Stimulated activated naive CD4-positive, alpha-beta T cell (primary cell): ENCODE measurements around the gene CTNNA2.

Experiments used
- DNase-seq, 6 experiments: peaks; one replicate each; lab custom pipeline; 2025; lab: John Stamatoyannopoulos, UW

The CTNNA2 gene

DNA sequence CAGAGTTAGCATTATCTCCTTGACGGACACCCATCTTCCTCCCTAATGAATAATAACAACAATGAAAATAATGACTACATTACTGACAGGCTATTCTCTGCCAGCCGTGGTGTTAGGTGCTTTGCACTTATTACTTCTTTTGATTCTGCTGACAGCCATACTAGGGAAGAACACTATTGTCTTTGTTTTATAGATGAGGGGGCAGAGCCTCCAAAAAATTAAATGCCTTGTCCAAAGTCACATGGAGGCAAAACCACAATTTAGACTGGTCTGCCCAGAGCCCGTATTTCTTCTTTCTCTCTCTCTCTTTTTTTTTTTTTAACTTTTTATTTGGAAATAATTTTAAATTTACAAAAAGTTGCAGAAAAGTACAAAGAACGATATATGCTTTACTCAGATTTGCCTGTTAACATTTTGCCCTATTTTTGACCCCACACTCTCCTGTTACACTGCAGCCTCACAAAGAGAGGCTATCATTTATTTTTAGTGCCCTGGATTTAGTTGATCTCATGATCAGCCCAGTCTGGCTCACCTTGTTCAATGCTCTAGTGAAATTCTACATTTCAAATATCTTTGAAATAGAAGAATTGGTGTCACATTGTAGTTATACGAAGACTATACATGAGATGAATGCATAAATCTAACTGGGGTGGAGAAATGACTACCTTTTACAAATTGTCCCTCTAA is 422.3 kb downstream of the CTNNA2 start:
- no peak for DNase-seq

DNA sequence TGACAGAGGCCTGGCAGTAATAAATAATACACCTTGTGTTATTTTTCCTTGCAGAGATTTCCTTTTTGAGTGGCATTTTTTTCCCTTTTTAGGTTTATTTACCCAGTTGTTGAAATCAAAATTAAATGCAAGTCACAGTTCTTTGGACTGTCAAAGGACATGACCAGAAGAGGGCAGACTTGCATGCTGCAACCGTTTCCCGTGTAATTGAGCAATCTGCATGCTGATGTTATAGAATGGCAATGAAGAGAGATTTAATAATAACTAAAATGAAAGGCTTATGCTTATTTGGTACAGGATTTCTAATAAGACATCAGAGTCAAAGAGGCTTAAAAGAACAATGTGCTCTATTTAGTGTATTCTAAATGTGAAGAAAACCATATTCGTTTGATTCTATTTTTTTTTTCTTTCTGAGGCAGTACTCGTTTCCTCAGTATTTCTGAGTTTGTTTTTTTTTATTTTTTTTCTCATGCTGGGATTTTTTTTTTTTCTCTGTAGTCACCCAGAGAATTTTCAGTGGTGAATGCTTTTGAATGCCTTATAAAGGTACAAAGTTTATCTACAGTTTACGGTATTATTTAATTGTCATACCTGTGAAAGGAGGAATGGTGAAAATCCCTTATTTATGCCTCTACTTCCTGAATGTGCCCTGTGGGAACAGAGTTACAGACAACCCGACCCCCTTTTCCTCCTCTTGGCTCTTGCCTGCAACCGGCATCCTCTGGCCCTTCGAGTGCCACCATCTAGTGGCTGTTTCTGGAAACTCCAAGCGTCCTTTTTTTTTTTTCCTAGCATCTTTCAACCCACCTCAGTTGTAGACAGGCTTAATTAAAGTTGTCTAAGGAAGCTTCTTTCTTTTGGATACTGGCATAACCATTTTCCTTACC is 423.2 kb downstream of the CTNNA2 start:
- DNase-seq, result no peak

DNA sequence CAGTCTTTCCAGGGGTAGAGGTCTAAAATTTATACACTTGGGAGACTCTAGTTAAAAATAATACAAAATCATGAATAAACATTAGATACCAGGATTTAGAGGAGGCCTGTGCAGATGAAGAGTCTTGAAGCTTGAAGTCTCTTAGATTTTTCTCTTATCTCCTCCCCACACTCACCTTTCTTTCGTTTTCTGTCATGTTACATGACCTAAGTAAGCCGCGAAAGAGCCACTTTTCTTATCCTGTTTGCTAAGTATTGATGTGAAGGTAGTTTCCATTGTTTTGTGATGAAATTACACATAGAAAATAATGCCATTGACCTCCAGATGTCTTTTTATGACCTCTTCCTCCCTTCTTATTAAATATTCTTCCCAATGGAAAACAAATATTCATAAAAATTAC is 423.9 kb downstream of the CTNNA2 start:
- no peak for DNase-seq

DNA sequence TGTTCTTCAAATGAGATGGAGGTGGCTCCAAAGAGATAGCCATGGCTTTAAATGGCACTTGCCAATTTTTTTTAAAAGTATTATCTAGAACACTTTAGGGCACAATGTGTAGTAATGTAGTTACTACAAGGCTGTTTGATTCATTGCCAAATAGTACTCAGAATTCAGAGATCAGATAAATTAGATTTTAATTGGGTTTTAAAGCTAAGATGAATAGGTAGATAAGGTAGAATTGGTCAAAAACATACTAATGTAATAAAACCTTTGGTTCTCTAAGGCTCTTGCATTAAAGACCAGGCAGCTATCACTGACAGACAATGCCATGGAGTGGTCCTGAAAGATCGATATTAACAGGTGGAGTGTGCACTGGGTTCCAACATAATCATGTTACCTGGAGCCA is 425.8 kb downstream of the CTNNA2 start:
- DNase-seq, result no peak

DNA sequence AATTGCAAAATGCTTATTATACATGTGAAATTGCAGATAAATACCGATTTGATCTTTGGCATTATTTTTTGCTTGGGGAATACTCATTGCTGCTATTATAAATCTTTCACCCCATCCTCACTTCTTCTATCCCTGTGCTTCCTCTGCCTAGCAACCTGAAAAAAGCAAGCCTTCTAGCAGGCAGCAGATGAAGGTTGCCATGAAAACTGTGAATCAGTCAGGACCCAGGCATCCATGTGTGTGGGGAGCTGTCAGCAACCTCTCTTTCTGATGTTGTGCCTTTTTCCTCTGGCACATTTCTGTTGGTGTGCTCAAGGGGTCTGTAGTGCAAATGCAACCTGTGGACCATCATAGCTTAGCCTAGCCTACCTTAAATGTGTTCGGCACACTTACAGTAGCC is 427.5 kb downstream of the CTNNA2 start:
- no peak for DNase-seq

DNA sequence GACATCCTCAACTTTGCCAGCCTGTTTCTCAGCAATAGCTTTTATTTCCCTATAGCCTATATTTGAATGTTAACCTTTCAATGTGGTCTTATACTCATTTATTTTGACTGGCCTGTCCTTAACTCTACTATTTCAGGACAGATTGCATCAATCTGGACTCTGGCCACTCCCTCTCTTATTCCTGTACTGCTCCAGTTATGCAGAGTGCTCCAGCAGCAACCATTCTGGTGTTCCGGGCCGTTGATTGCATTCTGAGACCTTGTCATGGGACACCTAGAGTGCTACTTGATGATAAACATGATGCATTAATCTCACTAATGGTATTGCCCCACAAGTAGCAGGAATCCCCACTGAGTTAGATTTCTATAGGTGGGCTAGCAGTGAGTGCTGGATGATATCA is 428.3 kb downstream of the CTNNA2 start:
- DNase-seq, result no peak

DNA sequence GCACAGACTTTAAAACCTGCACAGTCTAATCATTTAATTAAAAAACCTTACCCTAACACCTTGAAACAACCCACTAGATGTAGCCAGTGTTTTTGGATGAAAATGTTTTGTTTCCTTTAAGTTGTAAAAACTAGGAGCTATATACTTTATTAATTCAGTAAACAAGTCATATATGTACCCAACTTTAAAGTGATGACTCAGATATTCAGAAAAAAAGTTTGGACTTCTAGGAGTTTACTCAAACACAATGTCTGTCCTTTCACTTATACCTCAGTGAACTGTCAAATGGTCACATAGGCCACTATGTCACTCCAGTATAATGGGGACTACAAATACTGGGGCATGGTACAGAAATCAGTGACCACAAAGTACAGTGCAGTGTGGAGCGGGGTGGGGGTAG is 431.4 kb downstream of the CTNNA2 start:
- DNase-seq, result no peak

DNA sequence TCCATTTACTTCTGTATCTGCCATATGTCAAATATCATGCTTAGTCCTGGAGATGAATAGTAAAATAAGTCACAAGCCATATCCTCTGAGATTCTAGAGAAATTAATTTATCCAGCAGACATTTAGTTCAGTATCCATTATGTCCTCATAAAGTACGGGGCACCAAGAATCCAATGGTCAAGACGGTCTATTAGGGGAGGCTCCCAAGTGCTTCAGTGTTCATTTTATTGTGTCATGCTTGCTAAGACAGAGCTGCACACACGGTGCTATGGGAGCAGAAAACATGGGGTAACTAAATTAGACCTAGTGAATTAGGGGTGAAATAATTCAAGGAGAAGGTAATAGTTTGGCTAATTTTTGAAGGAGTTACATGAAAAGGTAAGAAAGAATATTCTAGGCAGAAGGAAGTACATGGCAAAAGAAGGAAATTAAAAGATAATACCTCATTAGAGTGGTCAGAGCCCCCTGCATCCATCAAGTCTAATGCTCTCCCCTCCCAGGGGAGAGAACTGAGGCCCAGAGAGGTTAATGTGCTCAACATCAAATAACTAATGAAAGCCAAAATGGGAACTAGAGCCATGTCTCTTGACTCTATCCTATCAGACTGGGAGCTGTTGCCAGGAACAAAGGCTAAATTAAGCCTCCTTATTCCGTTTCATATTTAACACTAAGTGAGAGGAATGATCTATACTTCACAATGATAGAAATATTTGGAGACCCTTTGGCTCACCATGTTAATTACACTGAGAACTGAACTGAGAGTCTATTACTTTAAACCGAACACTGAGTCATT is 433.0 kb downstream of the CTNNA2 start:
- no peak for DNase-seq

DNA sequence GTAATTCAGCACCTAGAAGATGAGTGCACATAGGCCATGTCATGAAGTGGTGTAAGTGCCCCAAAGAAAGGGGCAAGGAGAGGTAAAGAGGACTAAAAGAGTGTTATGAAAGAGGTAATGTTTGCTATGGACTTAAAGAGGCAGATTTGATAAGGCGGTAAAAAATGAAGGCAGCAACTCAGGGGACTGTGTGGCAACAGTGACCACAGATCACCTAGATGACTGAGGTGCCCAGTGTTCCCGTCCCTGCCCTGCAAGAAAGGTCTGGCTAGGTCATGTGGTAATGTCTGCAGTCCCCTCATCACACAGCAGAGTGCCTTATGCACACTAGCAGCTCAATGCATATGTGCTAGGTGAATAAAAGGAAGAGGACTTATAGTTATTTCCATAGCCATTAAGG is 434.9 kb downstream of the CTNNA2 start:
- no peak for DNase-seq

DNA sequence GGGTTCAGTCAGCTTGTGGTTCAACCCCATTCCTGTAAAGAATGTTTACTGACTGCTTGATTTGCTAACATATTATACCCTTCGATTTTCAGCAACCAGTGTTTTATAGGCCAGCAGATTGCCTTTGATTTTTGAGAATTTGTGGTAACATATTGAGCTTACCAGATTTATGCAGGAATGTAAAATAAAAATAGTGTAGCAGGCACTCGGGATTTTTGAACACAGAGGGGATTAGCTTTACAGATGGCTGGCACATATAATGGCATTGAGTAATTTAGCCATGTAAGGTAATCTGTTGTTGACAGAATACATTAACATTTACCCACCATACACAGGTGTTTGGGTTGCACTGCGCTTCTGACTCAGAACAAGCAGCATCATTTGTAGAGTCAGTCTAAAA is 437.7 kb downstream of the CTNNA2 start:
- DNase-seq, result no peak

DNA sequence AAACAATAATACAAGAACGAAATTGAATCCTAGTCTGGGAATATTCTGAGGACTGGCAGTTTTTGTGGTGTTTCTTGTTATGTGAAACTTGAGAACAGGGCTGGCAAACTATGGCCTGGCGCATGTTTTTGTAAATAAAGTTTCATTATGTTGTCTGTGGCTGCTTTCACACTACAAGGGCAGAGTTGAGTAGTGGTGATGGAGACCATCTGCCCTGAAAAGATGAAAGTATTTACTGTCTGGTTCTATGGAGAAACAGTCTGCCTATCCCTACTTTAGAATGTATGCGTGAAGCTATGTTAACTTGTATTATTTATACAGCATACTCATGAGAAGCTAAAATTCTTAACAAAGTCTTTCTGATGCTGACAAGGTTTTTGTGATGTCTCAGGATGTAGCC is 439.8 kb downstream of the CTNNA2 start:
- DNase-seq, result no peak

DNA sequence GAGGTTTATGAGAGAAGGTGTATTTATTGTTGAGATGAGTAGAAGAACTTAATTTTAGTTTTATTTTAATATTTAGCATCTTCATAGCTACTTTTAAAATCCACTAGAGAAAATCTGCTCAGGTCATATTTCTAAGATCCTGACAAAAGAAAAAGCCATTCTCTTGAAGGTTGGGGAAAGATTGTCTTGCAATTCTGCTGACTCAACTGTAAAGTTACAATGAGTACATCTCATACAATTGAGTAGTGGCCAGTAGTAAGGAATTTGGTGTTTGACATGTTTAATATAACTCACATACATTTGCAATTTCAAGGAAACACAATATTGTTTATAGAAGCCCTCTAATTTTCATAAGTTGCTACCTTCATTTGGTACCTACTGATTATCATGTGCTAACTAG is 447.2 kb downstream of the CTNNA2 start:
- DNase-seq, result no peak

DNA sequence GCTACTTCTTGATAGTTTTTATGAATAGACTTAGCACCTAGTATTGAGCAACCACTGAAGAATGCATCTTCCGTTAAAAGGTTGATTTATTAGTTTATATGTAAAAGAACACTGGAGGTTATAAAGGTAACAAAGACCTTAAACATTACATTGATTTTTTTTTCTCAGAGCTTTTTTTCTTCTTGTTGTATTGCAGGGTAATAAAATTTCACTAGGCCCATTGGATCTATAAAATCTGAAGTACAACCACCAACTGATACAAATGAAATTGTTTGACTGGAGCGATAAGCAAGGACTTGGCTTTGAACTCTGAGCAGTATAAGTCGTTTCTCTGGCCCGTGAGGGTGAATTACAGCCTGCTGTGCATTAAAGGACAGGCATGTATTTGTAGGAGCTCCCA is 447.7 kb downstream of the CTNNA2 start:
- DNase-seq, result no peak

DNA sequence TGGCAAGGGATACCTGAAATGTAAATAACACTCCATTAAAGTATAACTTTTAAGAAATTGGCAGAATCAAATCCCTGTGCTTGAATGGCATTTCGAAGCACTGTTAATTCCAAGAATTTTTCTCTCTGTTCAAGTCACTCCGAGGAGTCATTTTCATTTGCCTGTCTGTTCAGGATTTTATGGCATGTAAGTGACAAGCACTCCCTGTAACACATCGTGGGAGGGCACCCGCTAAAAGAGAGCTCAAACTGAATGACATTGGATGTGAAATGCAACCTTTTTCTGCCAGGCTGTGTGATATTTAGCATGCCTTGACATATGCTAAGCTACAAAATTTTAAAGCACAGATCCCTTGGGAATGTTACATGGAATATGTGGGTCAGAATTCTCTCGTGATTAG is 452.1 kb downstream of the CTNNA2 start:
- DNase-seq, result no peak

DNA sequence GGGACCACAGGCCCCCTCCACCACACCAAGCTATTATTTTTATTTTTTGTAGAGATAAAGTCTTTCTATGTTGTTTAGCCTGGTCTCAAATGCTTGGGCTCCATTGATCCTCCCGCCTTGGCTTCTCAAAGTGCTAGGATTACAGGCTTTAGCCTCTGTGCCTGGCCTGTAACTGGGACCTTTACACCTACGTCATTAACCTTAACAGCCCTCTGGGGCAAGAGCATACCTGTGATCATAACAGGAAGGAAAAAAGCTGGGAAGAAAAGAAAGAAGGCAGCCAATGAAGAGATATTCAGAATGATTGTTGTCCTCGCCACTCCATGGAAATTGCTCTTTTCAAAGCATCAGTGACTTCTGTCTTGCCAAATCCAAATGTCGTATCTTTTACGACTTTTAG is 453.5 kb downstream of the CTNNA2 start:
- no peak for DNase-seq

DNA sequence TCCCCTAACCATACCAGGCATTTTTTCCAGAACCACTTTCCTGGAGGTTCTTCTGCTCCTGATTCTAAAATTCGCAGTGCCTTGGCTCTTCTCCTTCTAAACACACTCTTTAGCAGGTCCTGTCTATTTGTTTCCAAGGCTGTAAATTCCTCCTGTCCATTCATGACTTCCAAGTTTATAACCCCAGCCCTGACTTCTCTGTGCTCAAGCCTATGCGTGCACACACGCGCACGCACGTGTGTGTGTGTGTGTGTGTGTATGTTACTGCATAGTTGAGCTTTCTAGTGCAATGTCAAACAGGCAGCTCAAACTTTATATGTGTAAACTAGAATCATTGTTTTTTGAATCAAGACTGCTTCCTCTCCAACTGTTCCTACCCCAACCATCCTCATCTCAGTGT is 454.0 kb downstream of the CTNNA2 start:
- no peak for DNase-seq

DNA sequence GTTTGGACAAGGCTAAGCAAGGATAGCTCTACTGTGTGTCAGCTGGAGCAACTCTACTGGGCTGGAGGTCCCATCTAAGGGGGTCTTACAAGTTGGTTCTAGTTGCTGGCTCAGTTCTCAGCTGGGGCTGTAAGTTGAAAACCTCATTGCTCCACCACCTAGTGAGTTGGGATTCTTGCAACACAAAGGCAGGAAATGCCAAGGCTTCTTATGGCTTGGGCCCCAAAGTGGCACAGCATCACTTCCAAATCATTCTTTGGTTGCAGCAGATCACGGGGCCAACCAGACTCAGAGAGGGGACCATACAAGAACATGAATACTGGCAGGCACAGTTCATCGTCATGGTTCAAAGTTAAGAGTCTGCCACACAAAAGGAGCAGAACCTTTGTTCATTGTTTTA is 459.0 kb downstream of the CTNNA2 start:
- DNase-seq, result no peak

DNA sequence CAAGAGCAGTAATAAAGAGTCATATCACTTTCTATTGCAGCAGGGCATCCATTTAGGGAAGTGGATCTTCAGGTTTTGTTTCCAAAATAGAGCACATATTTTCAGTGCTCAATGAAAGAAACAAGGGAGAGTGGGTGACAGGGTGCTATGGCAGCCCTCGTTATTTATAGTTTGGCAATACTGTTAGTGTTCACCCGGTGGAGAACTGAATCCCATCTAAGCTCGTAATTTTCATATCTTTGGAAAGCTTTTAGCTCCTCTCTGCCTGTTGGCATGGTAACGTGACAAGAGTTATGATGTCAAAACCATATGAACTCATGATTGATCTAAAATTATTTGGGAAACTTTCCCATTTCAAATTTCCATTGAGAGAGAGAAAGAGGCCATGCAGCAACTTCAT is 459.8 kb downstream of the CTNNA2 start:
- no peak for DNase-seq

DNA sequence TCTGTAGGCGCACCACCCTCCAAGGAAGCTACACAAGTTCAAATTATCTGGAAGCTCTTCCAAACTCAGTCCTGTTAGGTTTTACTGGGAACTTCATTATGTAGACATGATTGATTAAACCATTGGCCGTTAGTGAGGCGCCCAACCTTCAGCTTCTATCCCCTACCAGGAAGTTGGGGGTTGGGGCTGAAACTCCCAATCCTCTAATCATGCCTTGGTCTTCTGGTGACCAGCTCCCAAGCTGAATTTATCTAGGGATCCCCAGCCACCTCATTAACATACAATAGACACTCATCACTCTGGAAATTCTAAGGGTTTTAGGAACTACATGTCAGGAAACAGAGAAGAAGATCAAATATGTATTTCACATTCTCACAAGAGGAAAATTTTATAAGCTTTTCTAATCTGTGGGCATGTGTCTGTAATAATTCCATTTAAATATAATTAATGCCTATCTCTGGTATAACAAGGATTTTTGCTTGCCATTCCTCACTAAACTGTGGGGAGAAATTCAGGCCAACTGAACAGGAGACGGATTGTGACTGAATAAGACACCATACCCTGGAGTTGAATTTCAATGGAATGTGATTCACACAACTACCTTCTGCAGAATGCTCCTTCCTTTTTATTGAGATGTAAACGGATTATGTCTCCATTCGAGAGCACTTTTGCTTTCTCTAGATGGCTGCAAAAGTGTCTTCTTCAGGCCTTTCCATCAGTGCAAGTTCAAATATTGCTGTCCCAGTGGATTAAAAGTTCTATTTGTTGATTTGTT is 463.1 kb downstream of the CTNNA2 start:
- no peak for DNase-seq

DNA sequence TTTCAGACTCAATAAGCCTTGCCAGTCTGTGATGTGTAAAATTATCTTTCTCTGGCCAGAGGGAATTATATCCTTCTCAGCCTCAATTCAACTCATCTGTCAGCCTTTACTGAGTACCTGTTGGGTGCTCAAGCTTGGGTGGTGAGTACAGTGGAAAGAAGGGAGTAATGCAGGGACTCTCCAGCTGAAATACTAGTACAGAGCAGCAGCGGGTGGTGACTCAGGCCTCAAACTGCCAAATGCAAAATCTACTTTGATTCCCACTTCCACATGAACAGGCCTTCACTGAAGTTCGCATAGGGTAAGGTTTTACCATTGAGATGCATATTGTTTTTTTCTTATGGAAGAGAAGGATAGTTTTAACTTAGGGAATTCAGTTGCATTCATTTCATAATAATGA is 464.9 kb downstream of the CTNNA2 start:
- no peak for DNase-seq

DNA sequence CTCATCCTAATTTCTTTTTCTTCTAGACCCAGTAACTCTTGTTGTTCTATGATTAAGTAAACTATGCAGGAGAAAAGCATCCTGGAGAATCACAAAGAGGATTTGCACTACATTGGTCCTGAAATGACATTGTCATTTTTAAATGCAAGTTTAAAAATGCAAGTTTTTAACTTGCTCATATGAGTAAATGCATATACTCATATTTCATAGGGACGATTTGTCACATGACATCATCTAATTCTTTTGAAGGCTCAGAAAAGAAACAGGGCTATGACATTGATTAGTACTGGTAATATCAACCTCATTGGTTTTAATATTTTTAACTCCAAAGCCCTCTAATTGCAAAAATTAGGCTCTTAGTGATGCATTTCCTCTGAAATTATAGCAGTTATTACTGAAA is 467.3 kb downstream of the CTNNA2 start:
- DNase-seq, result no peak

DNA sequence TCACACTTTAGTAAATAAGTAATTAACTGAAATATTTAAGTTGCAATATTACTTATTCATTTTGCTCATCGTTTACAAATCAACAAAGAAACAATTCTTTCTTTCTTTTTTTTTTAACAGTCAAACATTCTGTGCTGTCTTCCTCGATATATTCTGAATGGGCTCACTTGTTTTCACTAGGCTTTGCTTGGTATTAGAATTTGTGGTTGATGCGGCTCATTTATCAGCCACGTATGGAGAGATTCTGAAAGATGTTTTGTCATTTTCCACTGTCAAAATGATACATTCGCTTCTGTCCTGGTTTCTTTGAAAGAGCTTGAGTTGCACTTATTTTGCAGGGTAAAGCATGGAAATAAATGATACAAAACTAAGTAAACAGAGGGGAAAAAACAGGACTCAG is 468.0 kb downstream of the CTNNA2 start:
- no peak for DNase-seq
